Skeletal muscle tissue (tissue), 4 donors: ENCODE results near the gene FLT4. TPM values are rescaled to one million over a fixed set of nuclear protein-coding genes. Genes with fewer than 3 reads are reported as not detected.

Source experiments
- H3K27ac ChIP-seq: one replicate; pipeline ENCODE4 v1.7.0; 2013; ENCODE audit warnings: mild to moderate bottlenecking, low read depth, low read length, inconsistent platforms
- H3K27me3 ChIP-seq, 3 donors: one replicate each; pipeline ENCODE4 v1.7.0; 2013; ENCODE audit warnings: low read length in 3 of 3; ENCODE audit not compliant: control insufficient read depth in 3 of 3, insufficient read depth in 3 of 3
- H3K36me3 ChIP-seq, 3 donors: one replicate each; pipeline ENCODE4 v1.7.0; 2013; ENCODE audit warnings: low read length in 3 of 3; ENCODE audit not compliant: control insufficient read depth in 3 of 3, insufficient read depth in 3 of 3
- H3K4me1 ChIP-seq, 3 donors: one replicate each; pipeline ENCODE4 v1.7.0; 2013; ENCODE audit warnings: low read length in 3 of 3, mild to moderate bottlenecking in 3 of 3; ENCODE audit not compliant: control insufficient read depth in 3 of 3, insufficient read depth in 3 of 3
- H3K4me3 ChIP-seq, 3 donors: one replicate each; pipeline ENCODE4 v1.7.0; 2013; ENCODE audit warnings: low read length in 3 of 3
- H3K9ac ChIP-seq, 3 donors: one replicate each; pipeline ENCODE4 v1.7.0; 2013; ENCODE audit warnings: low read length in 3 of 3, mild to moderate bottlenecking in 3 of 3, moderate library complexity in 2 of 3, low read depth in 1 of 3
- H3K9me3 ChIP-seq, 3 donors: one replicate each; pipeline ENCODE4 v1.7.0; 2013; ENCODE audit warnings: low read length in 3 of 3; ENCODE audit not compliant: control insufficient read depth in 3 of 3
- total RNA-seq: library from RNA; depleted of rRNA; stranded (reverse); fragments of >200 nt; gene quantifications from one replicate; pipeline ENCODE4 v1.2.3, GENCODE V29; 2014
- donor health status: Osteomylitis.

FLT4 gene
- total RNA-seq, 1 donor from 2014 or later: 8.4 TPM

DNA sequence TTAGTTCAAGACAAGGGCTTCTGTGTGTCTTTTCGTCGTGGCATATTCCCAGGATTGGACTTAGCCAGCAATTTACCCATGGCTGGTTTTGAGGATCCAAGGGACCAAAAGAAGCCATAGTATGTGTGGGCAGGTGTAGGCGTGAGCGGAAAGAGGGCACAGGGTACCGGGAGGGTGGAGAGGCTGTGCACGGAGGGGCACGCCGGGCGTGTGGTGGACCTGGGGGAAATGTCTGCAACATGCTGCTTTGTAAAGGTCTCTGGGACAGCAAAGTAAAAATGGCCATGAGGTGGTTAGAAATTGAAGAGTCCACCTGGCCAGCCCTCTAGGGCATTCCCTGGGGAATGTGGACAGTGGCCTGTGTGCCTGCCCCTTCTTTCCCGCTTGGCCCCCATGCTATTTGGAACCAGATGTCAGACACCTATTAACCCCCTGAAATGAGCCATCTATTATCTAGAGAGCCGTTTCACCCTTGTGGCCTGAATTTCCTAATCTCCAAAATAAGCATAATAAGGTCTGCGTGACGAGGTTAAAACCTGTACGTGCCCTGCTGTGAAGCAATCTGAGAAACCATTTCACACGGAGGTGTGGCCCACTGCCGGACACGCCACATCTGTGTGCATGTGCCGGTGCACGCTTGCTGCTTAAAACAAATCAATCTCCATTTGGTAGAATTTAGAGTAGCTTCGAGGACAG lies 5.1 kb downstream of the FLT4 start:
- Histone ChIP-seq H3K9ac (no peak overlapping the region), H3K27ac (no peak overlapping the region), H3K36me3 (no peaks in the 10 kb centered on the region), H3K4me3 (no peak overlapping the region), H3K4me1 (peaks cover 0 to 26% (median 13%) of the 10 kb centered on the region in 3 donors), H3K27me3 (peaks cover 26 to 81% (median 56%) of the 10 kb centered on the region in 3 donors), H3K9me3 (no peaks in the 10 kb centered on the region)

DNA sequence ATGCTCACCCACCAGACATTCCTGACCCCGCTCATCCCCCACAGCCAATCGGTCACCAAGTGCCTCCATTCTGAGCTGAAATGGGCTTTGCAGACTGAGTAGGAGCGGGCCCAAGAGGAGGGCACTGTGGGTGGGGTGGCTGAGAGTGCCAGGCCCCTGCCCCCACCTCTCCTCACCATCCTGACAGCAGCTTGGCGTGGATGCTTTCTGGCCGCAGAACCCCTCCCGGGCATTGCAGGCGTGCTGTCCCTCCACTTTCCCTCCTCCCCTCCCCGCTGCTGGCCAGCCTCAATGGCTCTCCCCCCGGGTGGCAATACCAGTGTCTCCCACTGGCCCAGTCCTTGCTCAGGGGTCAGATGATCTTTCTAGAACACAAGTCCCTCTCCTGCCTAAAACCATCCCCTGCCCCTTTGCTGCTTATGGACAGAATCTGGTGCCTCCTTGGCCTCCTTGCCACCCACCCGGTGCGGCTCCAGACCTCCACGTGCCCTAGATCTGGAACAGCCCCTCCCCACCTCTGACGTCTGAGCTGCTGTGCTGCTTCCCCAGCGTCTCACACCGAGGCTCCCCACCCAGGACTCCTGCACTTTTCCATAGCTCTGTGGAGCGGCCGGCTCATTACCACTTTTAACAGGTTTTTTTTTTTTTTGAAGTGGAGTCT lies 6.1 kb downstream of the FLT4 start:
- peaks cover 22 to 71% (median 51%) of the 10 kb centered on the region in 3 donors for H3K27me3 ChIP-seq
- no peaks in the 10 kb centered on the region for H3K9me3 ChIP-seq
- no peak overlapping the region for H3K4me3 ChIP-seq
- H3K27ac ChIP-seq: no peak overlapping the region
- no peak overlapping the region for H3K9ac ChIP-seq
- no peaks in the 10 kb centered on the region for H3K36me3 ChIP-seq
- H3K4me1 ChIP-seq: peaks cover 0 to 26% (median 13%) of the 10 kb centered on the region in 3 donors

DNA sequence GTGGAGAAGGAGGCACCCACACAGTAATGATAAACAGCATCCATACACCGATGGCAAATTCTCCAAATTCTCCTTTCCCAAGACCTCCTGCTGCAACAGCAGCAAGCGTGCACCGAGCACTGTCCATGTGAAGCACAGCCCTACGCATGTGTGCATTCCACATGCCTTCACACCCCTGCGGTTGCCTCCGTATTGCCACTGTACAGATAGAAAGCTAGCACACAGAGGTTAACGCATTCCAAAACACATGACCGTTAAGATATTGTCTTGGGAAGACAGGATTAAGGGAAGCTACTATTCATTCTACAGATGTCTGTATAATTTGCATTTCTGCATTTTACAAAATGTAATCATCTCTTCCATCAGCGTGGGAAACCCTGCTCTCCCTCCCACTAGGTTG lies 6.6 kb downstream of the FLT4 start:
- no peak overlapping the region for H3K27ac ChIP-seq
- no peak overlapping the region for H3K9ac ChIP-seq
- H3K4me3 ChIP-seq: no peak overlapping the region
- no peaks in the 10 kb centered on the region for H3K36me3 ChIP-seq
- H3K9me3 ChIP-seq: no peaks in the 10 kb centered on the region
- peaks cover 0 to 21% (median 13%) of the 10 kb centered on the region in 3 donors for H3K4me1 ChIP-seq
- H3K27me3 ChIP-seq: peaks cover 16 to 66% (median 46%) of the 10 kb centered on the region in 3 donors

DNA sequence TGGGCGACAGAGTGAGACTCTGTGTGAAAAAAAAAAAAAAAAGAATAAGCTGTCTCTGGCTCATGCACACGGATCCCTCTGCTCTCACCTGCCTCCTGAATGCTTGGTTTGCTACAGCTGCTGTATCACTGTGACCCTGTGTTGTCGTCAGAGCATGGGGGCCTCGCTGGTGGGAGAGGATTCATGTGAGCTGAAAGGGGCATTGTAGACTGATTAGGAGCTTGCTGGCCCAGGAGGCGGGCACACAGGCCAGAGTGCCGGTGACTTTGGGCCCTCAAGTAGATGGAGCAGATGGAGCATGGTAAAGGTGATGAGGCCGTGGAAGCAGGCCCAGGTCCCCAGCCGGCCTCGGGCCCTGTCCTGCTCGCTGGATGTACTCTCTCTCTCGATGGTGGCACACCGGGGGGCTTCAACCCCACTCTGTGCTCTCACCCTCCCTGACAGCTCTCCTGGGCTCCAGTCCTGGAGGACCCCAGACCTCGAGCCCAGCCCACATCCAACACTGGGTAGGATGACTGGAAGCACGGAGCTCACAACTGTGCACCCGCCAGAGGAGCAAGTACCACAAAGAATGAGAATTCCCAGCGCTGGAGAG lies 7.1 kb downstream of the FLT4 start:
- Histone ChIP-seq H3K4me1 (peaks cover 0 to 21% (median 13%) of the 10 kb centered on the region in 3 donors), H3K9ac (no peak overlapping the region), H3K9me3 (no peaks in the 10 kb centered on the region), H3K27ac (no peak overlapping the region), H3K4me3 (no peak overlapping the region), H3K27me3 (peaks cover 11 to 61% (median 41%) of the 10 kb centered on the region in 3 donors), H3K36me3 (no peaks in the 10 kb centered on the region)

DNA sequence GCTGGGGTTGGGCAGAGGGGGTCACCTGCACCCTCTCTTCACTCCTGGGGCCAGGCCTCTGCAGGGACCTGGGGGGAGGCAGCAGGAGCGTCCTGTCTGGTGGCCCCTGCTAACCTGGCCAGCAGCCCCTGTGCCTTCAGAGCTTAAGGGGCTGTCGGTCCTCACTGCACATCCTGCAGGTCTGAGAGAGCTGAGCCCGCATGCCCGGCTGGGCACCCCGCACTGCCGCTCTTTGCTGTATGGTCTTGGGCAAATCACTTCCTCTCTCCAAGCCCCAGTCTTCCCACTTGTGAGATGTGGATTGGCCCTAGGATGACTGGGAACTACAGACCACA lies 7.9 kb downstream of the FLT4 start:
- peaks cover 5 to 54% (median 34%) of the 10 kb centered on the region in 3 donors for H3K27me3 ChIP-seq

DNA sequence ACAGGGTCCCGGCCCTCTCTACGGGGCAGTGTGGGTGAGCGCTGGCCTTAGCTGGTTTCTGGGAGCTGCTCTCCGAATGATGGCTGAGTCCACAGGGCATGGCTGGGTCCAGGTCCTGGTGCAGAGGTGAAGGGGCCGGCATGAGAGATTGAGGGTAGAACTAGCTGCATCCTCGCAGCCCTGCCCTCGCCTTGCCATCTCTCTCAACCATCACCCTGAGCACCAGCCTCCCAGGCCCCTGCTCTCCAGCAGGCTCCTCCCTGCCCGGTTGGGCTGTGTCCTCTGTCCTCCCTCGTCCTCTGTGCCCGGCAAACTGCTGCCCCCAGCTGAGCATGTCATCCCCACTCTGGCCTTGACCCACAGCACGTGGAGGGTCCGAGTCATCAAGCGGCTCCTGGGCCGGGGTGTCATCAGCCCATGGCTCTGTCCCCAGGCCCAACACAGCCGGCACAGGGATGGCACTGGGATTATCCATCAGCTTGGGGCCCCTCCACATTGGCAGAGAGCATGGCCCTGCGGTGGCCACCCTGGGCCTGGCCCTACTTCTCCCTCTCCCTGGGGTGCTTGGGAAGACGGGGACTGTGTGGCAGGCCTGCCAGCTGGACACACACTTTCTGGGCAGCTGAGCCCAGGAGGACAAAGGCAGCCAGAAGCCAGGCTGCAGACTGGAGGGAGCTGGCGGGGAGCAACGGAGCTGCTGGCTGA lies 8.4 kb downstream of the FLT4 start:
- H3K9me3 ChIP-seq: no peaks in the 10 kb centered on the region
- peaks cover 0 to 11% (median 4%) of the 10 kb centered on the region in 3 donors for H3K4me1 ChIP-seq
- no peak overlapping the region for H3K4me3 ChIP-seq
- H3K36me3 ChIP-seq: no peaks in the 10 kb centered on the region
- peaks cover 5 to 49% (median 29%) of the 10 kb centered on the region in 3 donors for H3K27me3 ChIP-seq
- no peak overlapping the region for H3K27ac ChIP-seq
- H3K9ac ChIP-seq: no peak overlapping the region

More for the DNA sequence above, 7.9 kb downstream of the FLT4 start:
- Histone ChIP-seq H3K36me3 (no peaks in the 10 kb centered on the region), H3K9ac (no peak overlapping the region), H3K4me1 (peaks cover 0 to 14% (median 7%) of the 10 kb centered on the region in 3 donors), H3K9me3 (no peaks in the 10 kb centered on the region), H3K4me3 (no peak overlapping the region), H3K27ac (no peak overlapping the region)

DNA sequence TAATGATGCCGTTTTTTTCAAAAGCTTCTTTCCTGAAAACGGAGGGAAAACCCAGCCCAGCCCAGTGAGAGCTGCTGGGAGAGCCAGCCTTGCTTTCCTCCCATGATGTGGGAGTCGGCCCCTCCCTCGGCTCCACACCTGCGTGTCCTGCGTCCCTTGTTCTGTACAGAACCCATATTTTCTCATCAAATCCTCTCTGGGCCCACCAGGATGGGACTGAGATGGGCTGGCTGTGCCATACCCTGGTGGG lies 8.9 kb downstream of the FLT4 start:
- H3K9me3 ChIP-seq: no peaks in the 10 kb centered on the region
- peaks cover 0 to 11% (median 4%) of the 10 kb centered on the region in 3 donors for H3K4me1 ChIP-seq
- H3K27me3 ChIP-seq: peaks cover 5 to 45% (median 29%) of the 10 kb centered on the region in 3 donors
- H3K9ac ChIP-seq: no peak overlapping the region
- no peaks in the 10 kb centered on the region for H3K36me3 ChIP-seq
- no peak overlapping the region for H3K27ac ChIP-seq
- H3K4me3 ChIP-seq: no peak overlapping the region

DNA sequence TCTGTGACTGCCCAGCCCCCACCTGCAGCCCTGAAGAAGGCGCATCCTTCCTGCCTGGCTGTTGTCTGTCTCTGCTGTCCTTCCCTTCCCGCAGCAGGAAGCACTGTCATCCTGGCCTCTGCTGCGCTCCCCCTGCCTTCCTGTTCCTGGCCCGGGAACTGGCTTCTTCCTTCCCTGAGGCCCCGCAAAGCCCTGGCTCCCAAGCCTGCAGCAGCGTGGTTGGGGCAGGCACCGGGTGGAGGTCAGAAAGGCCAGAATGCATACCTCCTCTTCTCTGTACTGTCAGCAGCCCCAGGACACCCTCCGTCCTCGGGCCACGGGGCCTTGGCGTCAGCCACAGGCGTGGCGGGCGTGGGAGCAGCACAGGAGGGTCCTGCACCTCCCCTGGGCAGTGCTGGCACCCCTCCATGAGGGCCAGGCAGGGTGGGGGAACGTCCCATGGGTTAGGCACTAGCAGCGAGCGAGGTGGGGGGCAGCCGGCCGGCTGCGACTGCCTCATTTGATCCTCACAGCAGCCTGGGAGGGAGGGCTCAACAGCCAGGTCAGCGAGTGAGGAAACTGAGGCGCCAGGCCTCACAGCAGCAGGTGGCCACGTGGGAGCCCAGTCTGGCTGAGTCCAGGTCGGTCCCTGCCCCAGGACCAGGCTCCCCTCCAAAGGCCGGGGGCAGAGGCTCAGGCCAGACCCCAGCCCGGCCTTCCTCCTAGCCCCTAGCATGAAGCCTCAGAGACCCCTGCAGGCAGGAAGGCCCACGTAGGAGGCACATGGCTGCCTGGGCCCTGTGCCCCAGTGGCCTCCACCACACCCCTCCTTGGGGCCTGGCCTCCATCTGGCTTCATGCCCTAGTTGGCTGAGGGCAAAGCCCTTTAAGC lies 9.4 kb downstream of the FLT4 start:
- no peaks in the 10 kb centered on the region for H3K36me3 ChIP-seq
- H3K9me3 ChIP-seq: no peaks in the 10 kb centered on the region
- no peak overlapping the region for H3K4me3 ChIP-seq
- no peak overlapping the region for H3K9ac ChIP-seq
- H3K27me3 ChIP-seq: peaks cover 4 to 39% (median 27%) of the 10 kb centered on the region in 3 donors
- no peak overlapping the region for H3K27ac ChIP-seq
- peaks cover 0 to 11% (median 4%) of the 10 kb centered on the region in 3 donors for H3K4me1 ChIP-seq

DNA sequence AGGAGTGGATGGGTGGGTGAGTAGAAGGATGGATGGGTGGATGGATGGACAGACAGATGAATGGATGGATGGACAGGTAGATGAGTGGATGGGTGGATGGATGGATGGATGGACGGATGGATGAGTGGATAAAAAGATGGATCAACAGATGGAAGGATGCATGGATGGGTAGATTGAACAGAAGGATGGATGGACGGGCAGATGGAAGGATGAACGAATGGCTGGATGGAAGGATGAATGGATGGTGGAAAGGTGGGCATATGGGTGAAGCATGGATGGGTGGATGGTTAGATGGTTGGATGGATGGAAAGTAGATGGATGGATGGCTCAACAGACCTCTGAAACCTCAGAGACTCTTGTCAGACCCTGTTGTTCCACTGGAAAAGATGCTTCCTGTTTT lies 10.1 kb downstream of the FLT4 start:
- Histone ChIP-seq H3K36me3 (no peaks in the 10 kb centered on the region), H3K4me3 (no peak overlapping the region), H3K9me3 (no peaks in the 10 kb centered on the region), H3K4me1 (peaks cover 0 to 5% (median 3%) of the 10 kb centered on the region in 3 donors), H3K27ac (no peak overlapping the region), H3K27me3 (peaks cover 0 to 32% (median 20%) of the 10 kb centered on the region in 3 donors), H3K9ac (no peak overlapping the region)
